HG03442 (cell line): ENCODE measurements around the gene SUGCT.

Source experiments
- ATAC-seq: cut with Tn5 transposase; IDR thresholded peaks from one replicate; pipeline ENCODE4 v1.9.1; 2021; ENCODE audit warnings: mild to moderate bottlenecking, moderate library complexity; ENCODE audit not compliant: unreplicated experiment

Gene SUGCT

DNA sequence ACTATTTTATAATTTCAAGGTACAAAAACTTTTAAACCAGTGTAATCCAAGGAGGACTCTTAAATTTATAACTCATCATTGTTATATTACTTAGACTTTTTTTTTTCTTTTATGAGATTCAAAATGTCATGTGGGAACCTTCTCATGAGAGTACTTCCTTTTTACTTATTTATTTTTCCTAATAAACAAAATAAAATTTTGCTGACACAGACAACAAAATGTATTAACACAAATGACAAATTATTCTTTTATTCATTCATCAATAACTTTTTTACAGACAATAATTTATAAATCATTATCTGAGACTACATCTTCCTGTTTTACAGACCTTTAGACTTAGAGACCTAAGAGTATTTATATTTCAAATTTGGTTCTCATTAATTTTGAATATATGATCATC, 706.2 kb downstream of the SUGCT start:
- no peak for ATAC-seq

DNA sequence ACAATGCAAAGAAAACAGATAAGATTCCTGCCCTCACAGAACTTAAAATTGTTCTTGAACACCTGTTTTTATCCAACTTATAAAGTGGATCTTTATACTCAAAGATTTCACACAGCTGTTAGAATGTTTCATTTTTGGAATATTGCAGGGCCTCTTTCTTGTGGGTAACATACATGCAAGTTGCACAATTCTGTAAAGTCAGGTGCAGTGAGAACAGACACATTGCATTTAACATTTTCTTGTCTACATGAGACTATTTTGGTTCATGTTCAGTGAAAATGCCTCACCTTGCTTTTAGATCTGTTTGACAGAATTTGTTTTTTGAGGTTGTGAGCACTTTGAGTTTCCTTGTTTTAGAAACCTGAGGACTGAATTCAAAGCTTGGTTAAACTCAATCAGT, 707.8 kb downstream of the SUGCT start:
- no peak for ATAC-seq

DNA sequence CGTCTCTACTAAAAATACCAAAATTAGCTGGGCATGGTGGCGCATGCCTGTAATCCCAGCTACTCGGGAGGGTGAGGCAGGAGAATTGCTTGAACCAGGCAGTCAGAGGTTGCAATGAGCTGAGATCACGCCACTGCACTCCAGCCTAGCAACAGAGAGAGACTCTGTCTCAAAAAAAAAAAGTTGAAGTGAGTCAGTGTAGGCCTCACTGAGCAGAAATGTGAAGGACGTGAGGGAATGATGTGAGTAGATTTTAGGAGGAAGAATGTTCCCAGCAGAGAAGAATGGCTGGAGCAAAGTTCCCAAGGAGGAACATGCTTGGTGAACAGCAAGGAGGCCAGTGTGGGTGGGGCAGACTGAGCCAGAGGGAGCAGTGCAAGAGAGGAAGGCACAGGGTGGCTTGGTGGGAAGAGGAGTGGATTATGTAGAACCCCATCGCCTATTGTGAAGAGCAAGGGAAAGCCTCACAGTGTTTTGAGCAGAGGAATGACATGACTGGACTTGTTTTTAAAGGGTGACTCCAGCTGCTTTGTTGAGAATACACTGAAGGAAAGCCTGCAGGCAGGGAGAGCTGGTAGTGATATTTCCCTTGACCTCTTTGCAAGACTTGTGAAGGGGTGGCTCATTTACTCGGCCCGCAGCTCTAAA, 708.7 kb downstream of the SUGCT start:
- ATAC-seq = no peak

DNA sequence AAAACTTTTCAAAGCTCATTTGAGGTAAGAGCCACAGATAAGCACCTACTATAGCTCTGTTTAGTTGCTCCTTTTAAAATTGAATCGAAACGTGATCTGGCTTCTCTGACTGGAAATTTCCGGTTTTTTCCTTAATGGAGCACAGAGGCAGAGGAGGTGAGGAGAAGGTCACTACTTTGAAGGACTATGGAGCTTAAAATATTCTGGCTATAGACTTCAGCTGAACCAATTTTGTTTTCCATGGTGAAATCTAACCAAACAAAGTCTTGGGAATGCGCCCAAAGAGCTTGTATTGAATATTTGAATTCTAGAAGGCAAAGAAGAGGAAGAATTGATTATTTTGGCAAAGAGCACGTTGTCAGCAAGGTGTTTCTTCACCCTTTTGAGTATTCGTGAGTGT, 711.1 kb downstream of the SUGCT start:
- no peak for ATAC-seq

DNA sequence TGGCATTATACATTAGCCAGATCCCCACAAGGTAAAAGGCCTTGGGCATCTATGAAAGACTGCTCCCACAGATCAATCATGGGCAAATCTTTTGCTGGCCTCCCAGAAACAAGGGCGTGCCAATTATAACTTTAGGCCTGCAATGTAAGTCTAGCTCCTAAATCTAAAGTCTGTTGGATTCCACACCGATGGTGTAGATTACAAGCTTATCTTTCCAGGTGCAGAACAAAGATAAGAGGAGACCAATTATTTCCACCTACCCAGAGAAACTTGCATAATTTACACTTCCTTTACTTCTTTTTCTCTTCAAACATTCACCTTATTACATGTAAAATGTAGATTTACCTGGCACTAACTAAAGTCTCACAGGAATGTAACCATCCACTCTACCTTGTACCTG, 713.1 kb downstream of the SUGCT start:
- ATAC-seq = no peak

DNA sequence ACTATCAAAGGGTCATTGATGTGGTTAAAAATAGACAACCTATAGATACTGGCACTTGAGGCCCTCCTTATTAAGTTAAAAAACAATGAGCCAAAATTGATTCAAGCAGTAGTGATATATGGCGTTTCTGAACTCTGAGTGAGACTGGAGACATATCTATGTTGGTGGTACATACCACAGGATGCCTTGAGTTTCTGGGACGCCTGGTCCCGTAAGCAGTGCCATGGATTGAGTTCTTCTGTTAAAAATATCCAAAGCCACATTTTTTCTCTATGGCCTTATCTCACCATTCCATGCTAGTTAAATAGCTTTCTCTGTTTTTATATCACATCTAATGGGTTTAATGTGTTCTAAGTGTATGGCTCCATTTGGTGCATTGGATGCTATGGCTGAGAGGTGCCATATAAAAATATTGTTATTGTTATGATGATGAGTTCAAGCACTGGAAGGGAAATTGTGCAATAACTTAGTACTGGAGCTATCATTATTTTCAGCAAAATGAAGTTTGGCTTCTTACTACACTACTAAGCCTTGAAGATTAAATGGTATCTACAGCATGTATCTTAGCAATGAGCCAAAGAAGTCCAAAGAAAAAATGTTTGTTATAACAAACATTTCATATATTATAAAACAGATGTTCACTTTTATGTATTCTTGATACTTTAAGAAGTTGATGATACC, 713.9 kb downstream of the SUGCT start:
- no peak for ATAC-seq

DNA sequence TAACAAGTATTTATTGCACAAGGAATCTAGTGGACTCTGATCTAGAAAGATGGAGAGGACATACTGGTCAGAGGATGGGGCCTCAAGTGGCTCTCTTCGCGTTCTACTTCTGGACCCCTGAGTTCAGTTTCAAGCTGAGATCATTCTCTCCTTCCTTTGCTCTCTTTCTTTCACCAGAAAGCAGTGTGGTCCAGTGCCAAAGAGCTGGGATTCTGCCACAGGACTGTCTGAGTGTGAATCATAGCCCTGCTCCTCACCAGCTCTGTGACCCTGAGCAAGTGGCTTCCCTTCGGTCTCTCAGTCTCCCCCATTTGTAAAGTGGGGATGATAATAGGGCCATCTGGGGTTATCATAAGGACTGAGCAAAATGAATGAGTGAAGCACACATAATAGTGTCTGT, 715.2 kb downstream of the SUGCT start:
- no peak for ATAC-seq

DNA sequence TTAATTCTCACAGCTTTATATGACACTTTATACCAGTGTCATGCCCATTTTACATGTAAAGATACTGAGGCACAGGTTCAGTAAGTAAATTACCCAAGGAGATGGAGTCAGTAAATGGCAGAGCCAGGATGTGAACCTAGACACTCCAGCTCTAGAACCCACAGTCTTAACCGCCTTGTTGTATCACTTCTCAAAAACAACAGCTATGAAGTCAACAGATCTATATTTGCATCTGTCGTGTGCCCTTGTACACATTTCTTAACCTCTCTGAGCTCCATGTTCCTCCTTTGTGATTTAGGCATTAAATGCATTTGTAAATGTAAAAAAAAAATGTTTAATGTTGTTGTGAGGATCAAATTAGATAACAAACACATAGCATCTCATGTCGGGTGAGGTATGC, 716.2 kb downstream of the SUGCT start:
- ATAC-seq = no peak

DNA sequence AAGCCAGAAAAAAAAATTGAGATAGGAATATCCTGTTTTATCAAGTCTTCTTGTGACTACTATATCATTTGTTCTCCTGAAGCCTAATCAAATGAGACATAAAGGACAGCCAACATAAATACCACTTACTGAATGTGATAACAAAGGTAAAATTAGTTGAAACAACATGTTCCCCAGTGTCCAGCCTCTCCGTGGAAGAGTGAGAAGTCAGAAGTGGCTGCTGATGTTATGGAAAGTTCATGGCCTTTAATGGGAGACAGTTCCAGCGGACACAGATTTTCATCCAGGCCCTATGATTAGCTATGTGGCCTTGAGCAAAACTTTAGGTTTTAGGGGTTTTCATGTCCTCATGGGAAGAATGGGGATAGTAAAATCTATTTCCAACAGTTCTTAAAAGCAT, 724.3 kb downstream of the SUGCT start:
- no peak for ATAC-seq

DNA sequence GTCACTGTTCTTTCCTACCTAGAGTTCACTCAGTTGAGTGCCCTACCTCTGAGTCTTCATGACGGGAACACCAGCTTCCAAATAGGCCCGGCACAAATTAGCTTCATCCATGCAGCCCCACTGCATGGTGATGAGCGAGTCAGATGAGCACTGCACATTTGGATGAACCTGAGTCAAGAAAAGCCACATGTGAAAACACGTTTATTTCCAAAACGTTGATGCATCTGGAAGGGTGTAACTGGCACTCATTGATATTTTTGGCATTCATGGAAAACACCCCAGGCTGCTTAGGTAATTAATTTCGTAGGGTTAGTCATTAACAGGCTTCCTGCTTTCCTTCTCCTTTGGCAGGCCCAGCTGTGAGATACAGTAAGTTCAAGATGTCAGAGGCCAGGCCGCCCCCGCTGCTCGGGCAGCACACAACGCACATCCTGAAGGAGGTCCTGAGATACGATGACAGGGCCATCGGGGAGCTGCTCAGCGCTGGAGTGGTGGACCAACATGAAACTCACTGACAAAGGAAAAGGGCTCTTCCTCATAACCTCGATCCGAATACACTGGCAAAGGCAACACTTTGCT, 725.2 kb downstream of the SUGCT start:
- no peak for ATAC-seq

DNA sequence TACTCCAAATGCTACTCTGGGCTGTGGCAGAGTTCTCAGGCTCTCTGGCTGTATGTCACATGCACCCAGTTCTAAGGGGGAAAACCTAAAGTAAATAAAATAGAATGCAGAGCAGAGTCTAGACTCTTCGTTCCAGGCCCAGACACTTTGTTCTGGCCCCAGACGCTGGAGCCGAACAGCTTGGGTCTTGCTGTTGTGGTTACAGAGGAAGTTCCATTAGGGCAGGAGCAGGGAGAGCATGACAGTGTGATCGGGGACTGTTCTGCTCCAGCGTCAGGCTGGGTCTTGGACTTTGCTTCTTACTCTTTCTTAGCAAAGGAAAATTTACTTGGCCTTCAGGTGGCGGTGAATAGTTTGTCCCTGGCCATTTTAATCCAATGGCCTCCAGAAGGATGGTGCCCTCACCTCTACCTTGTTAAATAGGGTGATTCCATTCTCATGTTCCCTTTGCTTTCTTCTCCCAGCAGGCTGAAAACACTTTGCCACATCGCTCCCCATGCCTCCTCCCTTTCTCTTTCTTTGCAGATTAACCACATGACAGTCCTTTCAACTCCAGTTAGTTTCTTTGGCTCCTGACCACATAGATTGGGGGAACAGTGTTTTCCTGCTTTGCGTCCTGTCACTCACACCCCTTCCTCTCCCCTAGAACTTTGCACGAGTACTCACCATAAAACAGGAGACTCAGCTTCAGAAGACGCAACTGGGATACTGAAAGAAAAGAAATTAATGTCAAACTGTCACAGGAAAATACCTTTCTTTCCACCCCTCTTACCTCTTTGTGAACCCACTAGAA, 730.8 kb downstream of the SUGCT start:
- ATAC-seq = no peak

DNA sequence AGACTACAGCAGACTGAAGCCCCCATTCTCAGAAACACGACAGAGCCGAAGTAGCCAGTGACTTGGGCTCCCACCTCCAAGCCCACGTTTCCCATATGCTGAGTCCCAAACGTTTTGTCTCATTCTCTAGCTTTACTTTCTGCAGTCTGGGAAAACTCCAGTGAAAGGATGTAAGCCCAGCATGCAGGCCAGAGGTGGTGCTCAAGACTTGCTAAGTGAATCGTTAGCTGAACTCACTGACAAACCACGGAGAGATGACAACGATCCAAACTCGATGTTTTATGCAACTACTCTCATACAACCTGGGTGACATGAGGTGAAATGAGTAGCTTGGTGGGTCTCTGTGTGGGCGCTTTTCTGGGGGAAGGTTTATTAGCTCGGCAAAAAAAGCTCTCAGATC, 731.8 kb downstream of the SUGCT start:
- ATAC-seq = no peak

DNA sequence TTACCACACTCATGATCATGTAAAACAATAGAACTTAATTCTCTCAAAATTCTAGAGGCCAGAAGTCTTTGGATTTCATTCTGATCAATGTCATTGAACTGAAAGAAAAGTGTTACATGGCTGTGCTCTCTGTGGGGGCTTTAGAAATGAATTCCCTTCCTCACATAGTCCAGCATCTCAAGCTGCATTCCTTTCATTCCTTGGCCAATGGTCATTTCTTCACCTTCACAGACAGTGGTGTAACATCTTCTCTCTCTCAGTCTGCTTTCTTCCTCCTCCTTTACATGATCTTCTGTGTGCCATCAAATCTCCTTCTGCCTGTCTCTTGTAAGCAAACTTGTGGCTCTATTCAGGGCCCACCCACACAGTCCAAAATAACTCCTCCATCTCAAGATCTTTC, 735.3 kb downstream of the SUGCT start:
- ATAC-seq = no peak

DNA sequence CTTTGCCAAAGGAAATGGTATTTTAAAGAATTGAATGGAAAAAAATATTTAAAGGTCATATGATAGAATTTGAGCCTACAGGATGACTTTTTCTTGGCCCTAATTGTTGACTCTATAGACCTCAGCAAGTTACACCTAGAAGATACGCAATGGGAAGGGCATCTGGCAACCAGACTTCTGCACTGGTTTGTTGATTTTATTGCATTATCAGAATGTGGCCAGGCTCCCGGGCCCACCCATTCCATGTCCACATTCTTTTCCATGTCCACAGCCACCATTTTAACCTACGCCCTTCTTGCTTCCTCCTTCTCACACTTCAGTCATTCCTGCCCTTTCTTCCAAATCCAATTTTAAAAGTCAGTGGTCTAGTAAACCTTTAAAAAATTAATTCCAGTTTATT, 738.4 kb downstream of the SUGCT start:
- ATAC-seq = no peak

DNA sequence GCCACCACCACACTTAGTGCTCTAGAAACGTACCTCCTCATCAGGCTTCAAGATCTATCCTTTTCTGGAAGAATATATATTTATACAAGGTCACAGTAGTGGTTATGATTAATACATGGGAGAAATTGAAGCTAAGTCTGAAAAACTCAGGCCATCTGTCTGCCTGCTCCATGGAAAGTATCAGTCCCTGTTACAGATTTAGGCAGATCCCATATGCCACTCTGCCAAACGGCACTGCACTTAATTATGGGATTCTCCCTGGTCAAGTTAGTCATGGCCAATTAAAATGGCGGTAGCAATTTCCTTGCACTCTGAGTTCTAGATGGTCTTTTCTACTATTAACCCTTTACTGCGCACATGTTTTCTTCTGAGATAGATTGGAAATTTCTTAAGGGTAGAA, 740.0 kb downstream of the SUGCT start:
- no peak for ATAC-seq

DNA sequence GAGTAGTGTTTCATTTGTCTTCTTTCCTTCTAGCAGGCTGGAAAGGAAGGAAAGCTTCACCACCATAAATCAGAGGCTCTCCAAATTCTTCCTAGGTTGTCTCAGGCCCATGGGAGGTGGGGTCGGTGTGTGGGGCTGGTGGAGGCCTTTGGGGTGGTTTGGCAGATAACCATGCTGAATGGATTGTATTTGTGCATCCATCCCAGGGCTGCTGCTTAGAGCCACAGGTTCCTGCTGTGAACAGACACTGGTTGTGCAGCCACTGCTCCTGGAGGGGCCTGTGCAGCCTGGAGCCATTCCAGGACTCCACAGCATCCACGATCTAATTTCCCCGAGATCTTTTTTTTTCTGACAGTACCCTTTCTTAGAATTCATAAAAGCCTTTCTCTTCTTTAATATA, 741.8 kb downstream of the SUGCT start:
- ATAC-seq = no peak

DNA sequence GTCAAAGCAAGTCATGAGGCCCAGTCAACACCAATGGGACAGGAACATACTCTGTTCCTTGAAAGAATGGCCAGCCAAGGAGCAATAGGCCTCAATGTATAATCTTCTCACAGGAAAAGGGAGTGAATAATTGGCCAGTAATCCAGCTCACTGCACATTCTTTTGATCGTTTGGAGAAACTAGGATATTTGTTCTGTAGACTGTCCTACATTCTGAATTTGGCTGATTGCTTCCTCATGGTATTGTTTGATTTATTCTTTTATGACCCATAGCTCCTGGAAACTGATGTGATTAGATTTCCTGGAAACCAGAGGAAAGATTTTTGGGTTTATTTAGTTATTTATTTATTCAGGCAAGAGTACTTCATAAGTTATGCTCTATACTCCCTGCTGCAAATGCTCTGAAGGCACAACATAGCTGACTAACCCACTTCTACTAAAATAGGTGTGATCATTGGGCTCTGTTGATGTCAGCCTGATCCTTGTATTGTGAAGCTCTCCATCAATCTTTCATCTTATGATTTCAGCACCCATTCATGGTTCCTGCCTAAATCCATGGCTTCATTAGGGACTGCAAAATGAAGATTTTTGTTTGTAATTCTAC, 745.2 kb downstream of the SUGCT start:
- ATAC-seq = no peak

DNA sequence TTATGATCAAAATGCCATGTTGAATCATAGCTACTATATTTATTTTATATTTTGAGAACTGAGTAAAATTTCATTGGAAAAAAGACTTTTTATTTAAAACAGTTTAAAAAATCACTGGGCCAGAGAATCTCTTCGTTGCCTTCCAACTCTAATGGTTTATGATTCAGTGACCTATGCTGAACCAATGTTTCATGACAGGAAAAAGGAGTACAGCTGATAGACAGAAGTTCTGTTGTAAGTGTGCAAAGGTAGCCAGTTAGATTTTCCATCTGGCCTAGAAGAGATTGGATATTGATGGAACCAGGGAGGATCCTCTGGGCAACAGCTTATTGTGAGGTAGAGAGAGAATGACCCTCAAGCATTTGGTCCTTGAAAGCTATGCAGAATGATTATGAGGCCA, 745.8 kb downstream of the SUGCT start:
- ATAC-seq = no peak

DNA sequence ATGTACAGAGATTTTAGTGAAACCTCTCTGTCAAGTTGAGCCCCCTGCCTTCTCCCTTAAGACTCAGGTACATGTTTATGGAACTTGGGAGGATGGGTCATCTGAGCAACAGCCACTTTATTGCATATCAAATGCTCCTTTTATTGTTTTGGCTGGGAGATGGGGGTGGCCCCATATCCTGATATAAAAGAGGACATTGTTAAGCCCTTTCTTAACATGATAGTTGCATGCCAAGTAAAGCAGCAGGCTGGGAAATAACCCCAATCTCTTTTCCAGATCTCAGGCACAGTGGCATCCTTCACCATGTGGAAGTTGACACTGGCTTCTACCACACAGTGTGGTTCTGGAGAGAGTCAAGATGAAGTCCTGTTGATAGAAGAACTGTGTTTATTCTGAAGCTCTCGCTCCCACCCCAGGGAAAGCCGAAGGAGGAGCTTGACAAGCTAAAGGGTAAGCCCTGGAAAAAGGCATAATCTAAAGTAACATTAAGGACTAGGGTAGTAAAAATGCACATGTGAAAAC, 746.7 kb downstream of the SUGCT start:
- no peak for ATAC-seq

DNA sequence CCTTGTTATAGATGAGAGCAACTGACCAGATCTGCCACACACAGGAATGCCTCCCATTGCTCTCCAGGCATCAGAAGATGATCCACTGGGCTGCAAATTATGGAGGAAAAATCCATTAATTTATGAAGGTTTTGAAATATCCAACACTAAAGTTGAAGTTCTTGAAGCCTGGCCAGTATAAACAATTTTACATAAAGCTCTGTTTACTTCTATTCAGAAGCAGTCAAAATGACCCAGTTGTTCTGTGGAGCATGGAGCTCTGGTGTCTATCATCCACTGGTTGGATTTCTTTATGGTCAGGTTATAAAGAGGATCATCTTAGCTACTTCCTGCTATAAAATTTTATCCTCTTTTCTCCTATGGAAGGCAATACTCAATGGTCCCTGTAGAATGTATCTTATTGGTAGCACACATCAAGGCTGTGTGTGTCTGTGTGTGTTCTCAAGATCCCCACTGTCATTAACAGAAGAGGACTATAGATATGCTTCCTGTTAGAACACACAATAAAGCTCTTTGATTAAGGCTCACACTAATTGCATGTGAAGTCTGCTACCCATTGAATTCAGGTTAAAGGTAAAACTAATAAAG, 747.4 kb downstream of the SUGCT start:
- no peak for ATAC-seq

DNA sequence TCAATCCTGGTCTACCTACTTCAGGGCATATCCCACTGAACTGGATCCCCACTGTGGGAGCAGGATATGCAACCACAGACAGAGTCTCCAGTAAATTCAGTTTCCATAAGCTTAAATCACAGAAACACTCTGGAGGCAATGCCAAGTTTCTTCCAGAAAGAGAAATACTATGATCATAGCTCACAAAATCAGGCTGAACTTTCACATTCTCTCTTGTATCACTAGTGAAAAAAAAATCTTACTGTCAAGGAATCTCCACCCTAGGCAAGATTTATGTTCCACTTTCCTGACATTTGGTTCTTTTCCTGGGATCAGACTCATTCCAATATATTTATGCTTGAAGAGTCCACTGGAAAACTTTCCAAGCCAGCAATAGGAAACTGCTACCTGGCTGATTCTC, 749.0 kb downstream of the SUGCT start:
- no peak for ATAC-seq
